NT2/D1 (cell line): Measurements from ENCODE around the gene ADAM23.

ENCODE experiments used
- DNase-seq: peaks from one replicate; pipeline ENCODE4 v3.0.0-alpha.2; 2011; ENCODE audit warnings: low read depth, low spot score
- H3K27me3 ChIP-seq: 2 replicates; pipeline ENCODE4 v1.6.0; 2011; ENCODE audit warnings: mild to moderate bottlenecking; ENCODE audit not compliant: insufficient read length, insufficient read depth
- H3K36me3 ChIP-seq: 2 replicates; pipeline ENCODE4 v1.6.1; 2011; ENCODE audit warnings: mild to moderate bottlenecking, low read length, mixed read lengths; ENCODE audit not compliant: insufficient read depth, insufficient read length
- H3K4me1 ChIP-seq: 2 replicates; pipeline ENCODE4 v1.5.1; 2011; ENCODE audit not compliant: insufficient read depth, insufficient read length
- H3K4me3 ChIP-seq: 2 replicates; pipeline ENCODE4 v1.5.1; 2011; ENCODE audit warnings: low read depth; ENCODE audit not compliant: insufficient read length
- H3K9ac ChIP-seq: 2 replicates; pipeline ENCODE4 v1.6.0; 2011; ENCODE audit warnings: low read depth; ENCODE audit not compliant: insufficient read length
- H3K9me3 ChIP-seq: 2 replicates; pipeline ENCODE4 v1.5.1; 2011; ENCODE audit warnings: mild to moderate bottlenecking, low read length; ENCODE audit not compliant: insufficient read depth
- SUZ12 ChIP-seq: IDR thresholded peaks from 2 replicates; pipeline ENCODE4 v1.6.1; 2011; ENCODE audit not compliant: insufficient read length, insufficient read depth; ENCODE audit errors: extremely low read depth
- YY1 ChIP-seq: IDR thresholded peaks from 2 replicates; pipeline ENCODE4 v1.6.1; 2011; ENCODE audit not compliant: insufficient read length, insufficient read depth
- ZNF274 ChIP-seq: IDR thresholded peaks from 2 replicates; pipeline ENCODE4 v1.6.1; 2011; ENCODE audit warnings: mild to moderate bottlenecking, low read depth, low read length

The ADAM23 gene

DNA sequence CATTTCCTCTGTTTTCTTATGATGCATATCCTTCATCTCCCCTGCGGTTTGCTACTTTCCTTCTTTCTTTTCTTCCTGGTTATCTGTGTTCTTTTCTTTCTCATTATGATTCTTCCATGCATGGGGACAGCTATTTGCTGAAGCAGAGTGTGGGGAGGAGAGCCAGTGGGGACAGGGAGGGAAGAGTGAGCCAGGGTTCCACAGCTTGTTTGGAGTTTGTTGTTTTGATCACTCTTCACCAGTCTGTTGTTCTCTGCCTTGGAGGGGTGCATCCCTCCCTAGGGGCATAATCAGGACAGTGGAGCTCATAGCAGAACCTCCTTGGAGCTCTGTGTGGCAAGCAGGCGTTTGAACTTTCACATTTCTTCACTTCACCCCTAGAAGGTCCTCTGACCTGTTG, 68.0 kb downstream of the ADAM23 start:
- Histone ChIP-seq H3K4me3 (no peak overlapping the region), H3K4me1 (no peaks in the 10 kb centered on the region), H3K9me3 (no peaks in the 10 kb centered on the region; the same call in 1 of the 2 replicates), H3K36me3 (no peaks in the 10 kb centered on the region), H3K27me3 (no peaks in the 10 kb centered on the region), H3K9ac (no peak overlapping the region)
- DNase-seq, result no peak
- TF ChIP-seq YY1, result no peak
- no peak for TF ChIP-seq SUZ12
- no peak for TF ChIP-seq ZNF274

DNA sequence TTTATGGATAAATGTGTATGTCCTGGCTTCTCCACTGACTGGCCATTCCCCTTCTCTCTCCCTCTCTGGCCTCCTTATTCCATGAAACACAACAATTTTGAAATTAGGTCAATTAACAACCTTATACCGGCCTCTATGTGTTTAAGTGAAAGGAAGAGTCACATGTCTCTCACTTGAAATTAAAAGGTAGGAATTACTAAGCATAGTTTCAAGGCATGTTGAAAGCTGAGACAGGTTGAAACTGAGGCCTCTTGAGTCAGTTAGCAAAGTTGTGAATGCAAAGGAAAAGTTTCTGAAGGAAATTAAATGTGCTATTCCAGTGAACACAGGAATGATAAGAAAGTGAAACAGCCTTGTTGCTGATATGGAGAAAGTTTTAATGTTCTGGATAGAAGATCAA, 69.7 kb downstream of the ADAM23 start:
- Histone ChIP-seq H3K36me3 (no peaks in the 10 kb centered on the region), H3K9me3 (no peaks in the 10 kb centered on the region), H3K4me1 (no peaks in the 10 kb centered on the region), H3K27me3 (no peaks in the 10 kb centered on the region), H3K9ac (no peak overlapping the region), H3K4me3 (no peak overlapping the region)
- no peak for DNase-seq
- no peak for TF ChIP-seq SUZ12

DNA sequence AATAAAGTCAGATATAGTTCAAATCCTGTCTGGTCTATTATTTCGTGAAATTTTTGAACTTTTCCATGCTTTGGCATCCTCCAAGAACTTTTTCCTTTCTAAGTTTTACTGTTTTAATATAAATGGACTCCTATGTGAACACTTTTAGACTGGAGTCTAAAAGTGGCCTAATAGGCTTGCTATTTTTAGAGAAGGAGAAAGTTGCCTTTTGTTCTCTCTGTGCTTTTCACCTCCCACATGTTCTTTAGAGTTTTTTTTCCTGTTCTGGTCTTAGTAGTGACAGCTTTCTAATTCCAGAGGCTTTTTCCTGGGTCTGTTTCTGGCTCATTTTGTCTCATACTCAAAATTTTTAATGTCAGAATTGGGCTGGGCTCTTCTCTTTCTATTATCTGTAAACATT, 72.2 kb downstream of the ADAM23 start:
- TF ChIP-seq SUZ12 (no peak), ZNF274 (no peak), YY1 (no peak)

DNA sequence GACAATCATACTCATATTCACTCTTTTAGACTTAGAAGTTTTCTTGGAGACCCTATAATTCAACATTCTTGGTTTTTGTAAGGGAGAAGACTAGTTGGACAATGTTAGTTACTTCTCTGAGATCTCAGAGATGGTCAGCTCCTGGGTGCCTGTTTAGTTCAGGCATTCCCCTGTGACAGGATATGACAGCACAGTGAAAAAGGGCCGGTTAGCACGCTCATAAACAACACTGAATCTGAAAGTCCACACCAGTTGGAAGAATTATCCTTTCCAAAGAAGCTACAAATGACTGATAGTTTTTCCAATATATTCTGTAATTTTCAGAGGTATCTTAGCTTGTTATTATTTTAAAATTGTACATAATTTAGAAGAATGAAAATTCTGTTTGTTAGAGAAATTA, 75.7 kb downstream of the ADAM23 start:
- no peak for TF ChIP-seq SUZ12
- no peak for TF ChIP-seq YY1
- TF ChIP-seq ZNF274, result no peak
- H3K36me3 ChIP-seq, result no peaks in the 10 kb centered on the region
- no peak overlapping the region for H3K9ac ChIP-seq
- no peak for DNase-seq
- no peaks in the 10 kb centered on the region for H3K9me3 ChIP-seq
- no peak overlapping the region for H3K4me3 ChIP-seq
- H3K4me1 ChIP-seq, result no peaks in the 10 kb centered on the region
- no peaks in the 10 kb centered on the region for H3K27me3 ChIP-seq

More for the DNA sequence above, 72.2 kb downstream of the ADAM23 start:
- no peak for DNase-seq
- H3K9ac ChIP-seq, result no peak overlapping the region
- no peak overlapping the region for H3K4me3 ChIP-seq
- H3K4me1 ChIP-seq, result no peaks in the 10 kb centered on the region
- no peaks in the 10 kb centered on the region for H3K9me3 ChIP-seq
- no peaks in the 10 kb centered on the region for H3K27me3 ChIP-seq
- no peaks in the 10 kb centered on the region for H3K36me3 ChIP-seq

DNA sequence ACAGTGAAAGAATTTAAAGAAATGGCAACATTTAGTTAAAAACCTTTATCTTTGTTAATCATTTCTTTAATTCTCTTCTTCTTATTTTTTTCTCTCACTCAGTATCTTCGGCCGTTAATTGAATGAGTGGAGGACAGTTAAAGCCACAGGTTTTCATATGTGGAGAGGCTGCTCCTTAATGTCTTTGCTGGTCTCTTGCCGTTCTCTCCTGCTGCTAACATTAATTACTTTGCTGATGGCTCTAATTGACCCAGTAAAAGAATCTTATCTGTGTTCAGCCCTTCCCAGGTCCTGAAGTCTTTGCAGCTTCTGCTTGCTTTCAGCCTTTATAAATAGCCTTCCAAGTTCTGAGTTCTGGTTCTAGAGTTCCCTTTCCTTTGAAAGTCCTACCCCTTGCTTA, 77.1 kb downstream of the ADAM23 start:
- no peak for TF ChIP-seq SUZ12
- TF ChIP-seq ZNF274, result no peak
- no peak for TF ChIP-seq YY1
- Histone ChIP-seq H3K36me3 (no peaks in the 10 kb centered on the region), H3K4me1 (no peaks in the 10 kb centered on the region), H3K27me3 (no peaks in the 10 kb centered on the region), H3K4me3 (no peak overlapping the region), H3K9me3 (no peaks in the 10 kb centered on the region), H3K9ac (no peak overlapping the region)
- no peak for DNase-seq

DNA sequence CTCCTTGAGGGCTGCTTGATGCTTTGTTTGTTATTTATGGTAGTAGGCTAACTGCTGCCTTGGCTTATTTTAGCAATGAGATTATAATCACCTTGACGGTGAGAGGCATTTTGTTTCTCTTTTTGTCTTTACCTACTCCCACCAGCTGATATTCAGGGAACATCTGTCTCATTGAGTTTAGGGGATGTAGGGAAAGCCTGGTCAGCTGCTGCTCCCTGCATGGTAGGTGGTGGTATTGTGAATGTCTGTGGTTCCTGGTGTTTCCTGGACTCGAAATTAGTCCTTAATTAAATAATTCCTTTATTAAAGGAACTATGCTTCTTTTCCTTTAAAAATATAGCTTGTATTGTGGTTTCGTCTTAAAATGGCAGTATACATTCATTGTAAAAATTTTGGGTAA, 77.8 kb downstream of the ADAM23 start:
- no peaks in the 10 kb centered on the region for H3K9me3 ChIP-seq
- TF ChIP-seq ZNF274 (no peak), SUZ12 (no peak)
- H3K9ac ChIP-seq, result no peak overlapping the region
- H3K36me3 ChIP-seq, result no peaks in the 10 kb centered on the region
- no peaks in the 10 kb centered on the region for H3K4me1 ChIP-seq
- DNase-seq, result no peak
- H3K4me3 ChIP-seq, result no peak overlapping the region
- H3K27me3 ChIP-seq, result no peaks in the 10 kb centered on the region

DNA sequence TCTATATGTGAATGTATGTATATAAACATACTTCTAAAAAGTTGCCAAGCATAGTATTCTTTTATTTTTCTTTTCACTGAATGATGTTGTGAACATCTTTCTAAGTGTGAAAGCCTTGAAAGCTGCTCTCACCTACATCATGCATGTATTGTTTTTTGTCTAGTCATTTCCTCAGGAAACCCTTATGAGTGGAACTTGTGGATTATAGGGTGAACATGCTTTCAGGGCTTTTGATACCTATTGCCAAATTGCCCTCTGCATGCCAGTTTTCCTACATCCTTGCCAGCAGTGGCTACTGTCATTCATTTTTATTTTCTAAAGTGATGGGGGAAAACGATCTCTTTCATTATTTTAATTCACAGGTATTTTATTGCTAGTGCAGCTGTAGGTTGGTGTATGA, 78.3 kb downstream of the ADAM23 start:
- Histone ChIP-seq H3K36me3 (no peaks in the 10 kb centered on the region), H3K9me3 (no peaks in the 10 kb centered on the region), H3K27me3 (no peaks in the 10 kb centered on the region), H3K9ac (no peak overlapping the region), H3K4me1 (no peaks in the 10 kb centered on the region), H3K4me3 (no peak overlapping the region)
- no peak for TF ChIP-seq ZNF274
- TF ChIP-seq YY1, result no peak
- TF ChIP-seq SUZ12, result no peak
- no peak for DNase-seq

DNA sequence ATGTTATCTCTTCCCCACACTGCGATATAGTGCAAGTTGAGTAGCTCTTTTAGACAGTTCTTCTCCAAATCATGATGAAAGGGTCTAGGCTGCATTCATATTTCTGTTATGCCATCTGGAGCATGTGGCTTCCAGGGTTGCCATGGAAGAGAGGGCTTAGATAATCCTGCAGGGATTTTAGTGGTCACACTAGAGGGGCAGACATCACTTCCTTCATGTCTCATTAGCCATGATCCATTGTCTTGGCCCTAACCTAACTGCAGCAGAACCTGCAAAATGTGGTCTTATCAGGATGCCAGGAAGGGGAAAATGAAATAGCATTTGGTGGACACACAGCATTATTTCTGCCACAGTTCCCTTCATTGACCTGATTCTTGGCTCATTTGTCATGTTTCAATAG, 83.1 kb downstream of the ADAM23 start:
- no peaks in the 10 kb centered on the region for H3K4me1 ChIP-seq
- DNase-seq, result no peak
- H3K27me3 ChIP-seq, result no peaks in the 10 kb centered on the region
- H3K36me3 ChIP-seq, result no peaks in the 10 kb centered on the region
- no peak for TF ChIP-seq SUZ12
- no peak for TF ChIP-seq YY1
- TF ChIP-seq ZNF274, result no peak
- no peak overlapping the region for H3K9ac ChIP-seq
- no peaks in the 10 kb centered on the region for H3K9me3 ChIP-seq
- H3K4me3 ChIP-seq, result no peak overlapping the region
